ENCODE measurements around the gene STC2.

Gene STC2

DNA sequence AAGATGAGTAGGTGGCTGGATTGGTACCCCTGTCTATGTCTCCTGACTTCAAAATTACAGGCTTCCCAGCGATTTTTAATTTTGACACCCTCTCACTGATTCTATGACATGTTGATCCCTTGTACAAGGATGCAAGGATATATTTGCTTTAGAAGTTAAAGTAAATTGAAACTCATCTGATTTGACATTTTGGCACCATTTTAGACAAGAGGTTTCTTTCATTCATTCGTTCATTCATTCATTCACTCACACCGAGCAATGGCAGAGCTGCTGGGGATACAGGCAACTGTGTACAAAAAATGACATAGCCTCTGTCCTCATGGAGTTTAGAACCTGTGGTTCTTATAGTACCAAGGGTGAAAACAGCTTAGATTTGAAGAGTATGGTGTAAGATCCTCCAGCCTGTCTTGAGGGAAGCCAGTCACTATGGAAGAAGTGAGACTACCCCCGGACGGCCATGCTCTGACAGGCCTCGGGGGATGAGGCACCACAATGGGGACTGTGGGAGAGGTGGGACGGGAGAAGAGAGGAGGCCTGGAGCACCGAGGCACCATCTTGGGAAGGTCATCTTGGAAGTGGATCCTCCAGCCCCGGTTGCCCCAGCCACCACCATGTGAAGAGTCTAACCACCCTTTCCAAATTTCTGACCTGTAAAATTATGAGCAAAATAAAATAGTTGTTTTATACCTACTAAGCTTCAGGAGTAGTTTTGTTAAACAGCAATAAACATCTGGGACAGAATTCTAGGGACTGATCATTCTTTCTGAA is 16.2 kb downstream of the STC2 start:
- DNase-seq, result no peak

DNA sequence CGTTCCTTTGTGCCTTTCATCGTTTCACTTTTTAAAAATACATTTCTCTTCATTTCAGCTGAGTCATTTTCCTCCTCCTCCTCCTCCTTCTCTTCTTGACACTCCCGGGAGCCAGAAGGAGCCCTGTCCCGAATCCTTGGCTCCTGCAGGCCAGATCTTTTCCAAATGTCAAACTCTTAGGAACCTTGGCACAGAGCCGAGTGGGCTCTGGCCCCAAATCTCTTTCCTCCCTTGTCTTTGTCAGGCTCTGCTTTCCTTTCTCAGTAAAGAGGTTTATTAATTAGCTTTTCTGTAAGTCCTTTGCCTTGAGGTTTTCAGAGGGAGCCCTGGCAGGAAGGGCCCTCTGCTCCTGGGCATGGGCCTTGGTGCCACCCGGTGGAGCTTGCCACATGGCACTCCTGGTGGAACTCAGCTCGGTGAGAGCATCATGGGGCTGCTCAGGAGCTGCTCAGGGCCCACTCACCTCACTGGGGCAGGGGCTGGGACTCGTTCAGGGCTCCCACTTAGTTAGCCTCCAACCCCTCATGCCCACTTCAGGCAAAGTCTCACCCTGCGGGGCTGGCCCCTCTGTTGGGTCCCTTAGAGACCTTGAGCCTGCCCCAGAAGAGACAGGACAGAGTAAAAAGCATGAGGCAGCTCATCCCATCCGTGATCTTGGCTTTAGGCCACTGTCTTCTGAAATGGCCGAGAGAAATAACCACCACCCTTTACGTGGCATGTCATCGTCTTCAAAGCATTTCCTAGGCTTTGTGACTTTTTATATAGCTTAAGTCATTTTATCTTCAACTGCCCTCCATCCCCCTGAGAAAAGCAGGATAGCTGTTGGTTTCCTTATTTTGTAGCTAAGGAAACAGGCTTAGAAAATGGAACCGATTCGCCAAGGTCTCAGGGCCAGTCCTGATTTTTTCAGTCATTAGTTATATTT is 17.1 kb downstream of the STC2 start:
- DNase-seq, result no peak

DNA sequence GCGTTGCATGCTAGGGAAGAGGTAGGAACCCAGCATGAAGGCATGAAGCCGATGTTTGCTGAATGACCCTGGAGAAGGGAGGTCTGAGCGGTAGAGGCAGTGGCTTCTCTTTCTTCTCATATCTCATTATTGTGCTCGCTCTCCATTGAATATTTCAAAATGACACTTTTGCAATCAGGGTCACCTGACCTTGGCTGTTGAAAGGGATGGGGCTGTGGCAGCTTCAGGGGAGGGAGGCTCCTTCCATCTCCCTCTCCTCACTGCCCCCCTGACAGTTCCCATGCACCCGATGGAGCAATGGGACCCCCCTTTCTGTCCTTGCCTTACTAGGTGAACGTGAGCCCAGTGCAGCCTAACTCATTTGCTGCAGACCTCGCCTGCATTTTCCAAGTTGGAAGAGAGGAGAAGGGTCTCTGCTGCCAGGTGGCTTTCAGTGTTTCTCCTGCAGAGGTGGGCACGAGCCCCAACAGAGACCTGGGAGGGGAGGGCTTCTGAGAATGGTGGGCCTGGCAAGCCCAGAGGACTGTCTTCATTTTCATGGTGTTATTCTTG is 17.9 kb downstream of the STC2 start:
- DNase-seq, result no peak

DNA sequence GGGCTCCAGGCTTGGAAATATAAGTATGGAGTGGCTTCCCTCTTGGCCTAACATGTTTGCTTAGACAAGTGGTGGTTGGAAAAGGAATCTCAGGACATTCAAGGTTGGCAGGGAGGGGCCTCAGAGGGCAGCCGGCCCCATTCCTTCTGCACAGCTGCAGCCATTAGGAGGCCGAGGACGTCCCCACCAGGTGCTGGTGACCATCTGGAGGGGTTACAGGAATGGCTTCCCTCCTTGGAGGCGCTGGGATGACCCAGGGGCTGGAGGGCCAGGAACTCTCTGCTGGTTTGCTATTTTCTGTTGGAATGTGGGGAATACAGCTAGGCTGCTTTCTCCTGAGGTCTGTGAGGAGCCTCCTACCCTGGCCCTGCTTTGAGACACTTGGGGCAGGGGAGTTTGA is 18.5 kb downstream of the STC2 start:
- DNase-seq, result no peak

DNA sequence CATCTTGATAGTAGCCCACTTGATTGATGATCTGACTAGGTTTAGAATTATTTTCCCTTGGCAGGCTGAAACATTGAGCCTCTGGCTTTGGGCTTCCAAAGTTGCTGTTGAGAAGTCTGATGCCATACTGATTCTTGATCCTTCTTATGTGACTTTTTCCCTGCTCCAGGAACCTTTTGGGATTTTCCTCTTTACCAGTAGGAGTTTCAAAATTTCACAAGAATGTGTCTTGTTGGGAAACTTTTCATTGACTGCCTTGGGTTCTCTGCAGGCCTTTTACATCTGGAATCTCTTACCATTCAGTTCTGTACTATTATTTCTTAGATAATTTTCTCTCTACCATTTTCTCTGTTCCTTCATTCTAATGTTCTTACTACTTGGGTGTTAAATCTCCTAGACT is 20.0 kb downstream of the STC2 start:
- no peak for DNase-seq

DNA sequence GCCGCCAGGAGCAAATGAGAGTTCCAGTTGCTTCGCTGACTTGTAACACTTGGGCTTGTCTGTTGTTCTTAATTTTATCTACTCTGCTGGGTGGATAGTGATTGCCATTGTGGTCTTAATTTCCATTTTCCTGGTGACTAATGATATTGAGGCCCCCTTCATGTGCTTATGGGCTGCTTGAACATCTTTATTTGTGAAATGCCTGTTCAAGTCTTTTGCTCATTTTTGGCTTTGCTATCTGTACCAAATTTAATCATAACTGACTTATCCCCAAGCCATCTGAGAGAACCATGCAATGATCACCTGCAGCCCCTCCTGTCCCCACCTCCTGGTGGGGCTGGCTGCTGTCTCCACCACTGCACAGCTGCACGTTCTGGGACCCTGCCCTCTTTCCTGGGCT is 20.5 kb downstream of the STC2 start:
- DNase-seq, result no peak

DNA sequence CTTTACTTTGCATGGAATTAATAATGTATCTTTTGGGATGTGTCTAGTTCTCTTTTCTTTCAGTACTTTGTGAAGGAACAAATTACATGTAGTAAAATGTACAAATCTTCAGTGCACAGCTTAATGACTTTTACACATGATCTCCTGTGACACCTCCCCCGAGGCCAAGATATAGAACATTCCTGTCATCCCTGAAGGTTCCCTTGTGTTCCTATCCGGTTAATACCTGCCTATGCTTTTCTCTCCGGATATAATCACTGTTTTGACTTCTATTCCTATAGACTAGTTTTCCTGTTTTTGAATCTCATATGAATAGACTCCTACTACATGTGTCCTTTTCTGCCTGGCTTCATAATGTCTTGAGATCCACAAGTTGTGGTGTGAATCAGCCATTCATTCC is 21.5 kb downstream of the STC2 start:
- no peak for DNase-seq

DNA sequence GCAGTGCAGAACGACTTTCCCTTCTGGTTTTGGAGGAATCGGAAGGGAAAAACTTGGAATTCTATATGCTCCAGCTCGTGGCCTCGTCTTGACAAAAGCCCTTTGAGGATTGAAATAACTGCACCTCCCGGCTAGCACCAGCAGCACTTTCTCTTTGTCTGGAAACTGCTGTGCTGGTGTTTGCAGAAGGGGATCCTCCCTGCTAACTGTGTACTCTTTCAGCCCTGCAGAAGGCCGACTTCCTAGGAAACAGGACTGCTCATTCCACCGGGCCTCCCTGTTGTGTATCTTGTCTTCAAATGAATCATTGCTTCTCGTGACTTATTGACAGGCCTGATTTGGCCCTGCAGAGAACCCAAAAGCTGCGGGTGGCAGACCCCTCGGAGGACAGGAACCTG is 23.6 kb downstream of the STC2 start:
- DNase-seq, result no peak

DNA sequence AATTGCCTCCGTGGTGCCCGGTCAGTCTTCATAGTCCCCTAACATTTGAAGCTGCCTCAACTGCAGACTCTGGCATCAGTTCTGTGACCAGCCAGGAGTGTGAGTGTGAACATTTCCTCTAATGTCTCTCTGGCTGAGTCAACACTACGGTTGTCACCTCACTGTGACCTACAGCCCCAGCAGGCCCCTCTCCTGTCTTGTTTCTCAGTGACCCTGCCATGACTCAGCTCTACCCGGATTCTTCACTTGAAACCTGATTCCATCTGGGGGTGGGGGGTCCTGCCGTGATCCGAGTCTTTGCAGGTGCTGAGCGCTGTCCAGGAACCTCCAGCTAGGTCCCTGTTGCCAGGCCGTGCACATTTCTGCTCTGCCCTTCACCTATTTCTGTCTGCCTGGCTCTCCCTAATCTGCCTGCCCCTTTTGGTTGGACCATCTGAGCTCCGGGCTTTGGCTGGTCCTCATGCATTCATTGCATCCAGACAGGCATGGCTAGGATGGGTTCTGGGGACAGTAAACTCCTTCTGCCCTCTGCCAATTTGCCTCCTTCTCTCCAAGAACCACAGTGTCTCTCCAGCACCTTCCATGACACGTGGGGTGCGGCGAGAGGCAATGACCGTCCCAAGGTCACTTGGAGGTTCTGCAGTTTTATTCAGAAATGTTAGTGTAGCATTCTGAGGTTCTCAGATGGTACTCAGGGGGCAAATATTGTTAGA is 24.2 kb downstream of the STC2 start:
- no peak for DNase-seq

DNA sequence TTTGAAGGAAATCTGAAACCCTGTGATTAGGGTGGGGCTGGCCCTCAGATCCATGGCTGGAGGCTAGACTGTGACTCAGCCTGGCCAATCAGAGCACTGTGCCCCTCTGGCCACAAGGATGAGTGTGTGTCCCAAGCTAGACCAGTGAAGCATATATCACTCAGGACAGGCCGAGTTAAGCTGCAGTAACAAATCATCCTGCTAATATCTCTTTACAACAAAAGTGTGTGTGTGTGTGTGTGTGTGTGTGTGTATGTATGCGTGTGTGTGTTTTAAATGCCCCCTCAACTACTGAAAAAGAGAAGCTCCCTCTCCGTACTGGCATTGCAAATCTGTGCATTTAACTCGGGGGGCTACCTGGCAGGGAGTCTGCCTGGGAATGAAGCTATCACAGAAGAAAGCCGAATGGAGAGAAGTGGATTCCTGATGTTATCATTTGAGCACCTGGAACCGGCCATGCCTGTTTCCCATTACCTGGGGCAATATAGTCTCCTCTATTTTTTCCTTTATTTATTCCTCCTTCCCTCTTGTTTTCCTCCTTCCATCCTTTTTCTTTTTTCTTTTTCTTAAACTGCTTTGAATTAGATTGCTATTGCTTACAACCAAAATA is 25.6 kb downstream of the STC2 start:
- DNase-seq, result no peak

DNA sequence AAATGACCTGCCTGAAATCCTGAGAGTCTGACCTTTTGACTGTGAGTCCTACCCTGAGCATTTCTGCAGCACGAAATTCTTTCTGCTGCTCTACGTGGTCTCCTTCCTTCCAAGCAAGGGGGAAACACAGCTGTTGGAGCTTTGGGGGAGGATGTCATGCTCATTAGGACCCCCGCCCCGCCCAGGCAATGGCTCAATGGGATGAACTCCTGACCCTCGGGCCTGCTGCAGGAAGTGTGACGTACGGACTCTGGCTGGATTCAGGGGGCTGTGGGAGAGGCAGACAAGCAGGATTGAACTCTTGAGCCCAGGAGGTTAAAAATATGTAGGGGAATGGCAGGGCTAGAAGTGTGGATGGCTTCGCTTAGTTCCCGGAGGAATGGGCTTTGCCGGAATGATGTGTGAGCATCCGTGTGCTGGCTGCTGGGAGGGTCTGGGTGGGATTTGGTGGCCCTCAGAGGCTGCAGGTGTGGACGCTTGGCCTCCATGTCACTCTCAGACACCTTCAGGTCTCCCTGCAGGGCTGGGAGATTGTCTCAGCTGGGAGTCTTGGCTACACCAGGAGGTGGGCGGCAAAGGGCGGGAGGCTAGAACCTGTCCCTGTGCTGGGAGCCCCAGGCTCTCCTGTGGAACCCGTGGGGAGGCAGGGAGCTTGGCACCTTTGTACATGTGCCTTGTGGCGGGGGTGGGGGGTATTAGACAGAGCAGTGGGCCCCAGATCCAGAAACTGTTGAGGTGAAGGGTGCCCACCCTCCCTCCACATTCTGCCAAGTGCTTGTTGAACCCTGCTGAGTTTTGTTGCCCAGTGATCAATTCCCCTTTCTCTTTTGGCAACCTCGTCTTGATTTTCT is 26.3 kb downstream of the STC2 start:
- DNase-seq, result no peak

DNA sequence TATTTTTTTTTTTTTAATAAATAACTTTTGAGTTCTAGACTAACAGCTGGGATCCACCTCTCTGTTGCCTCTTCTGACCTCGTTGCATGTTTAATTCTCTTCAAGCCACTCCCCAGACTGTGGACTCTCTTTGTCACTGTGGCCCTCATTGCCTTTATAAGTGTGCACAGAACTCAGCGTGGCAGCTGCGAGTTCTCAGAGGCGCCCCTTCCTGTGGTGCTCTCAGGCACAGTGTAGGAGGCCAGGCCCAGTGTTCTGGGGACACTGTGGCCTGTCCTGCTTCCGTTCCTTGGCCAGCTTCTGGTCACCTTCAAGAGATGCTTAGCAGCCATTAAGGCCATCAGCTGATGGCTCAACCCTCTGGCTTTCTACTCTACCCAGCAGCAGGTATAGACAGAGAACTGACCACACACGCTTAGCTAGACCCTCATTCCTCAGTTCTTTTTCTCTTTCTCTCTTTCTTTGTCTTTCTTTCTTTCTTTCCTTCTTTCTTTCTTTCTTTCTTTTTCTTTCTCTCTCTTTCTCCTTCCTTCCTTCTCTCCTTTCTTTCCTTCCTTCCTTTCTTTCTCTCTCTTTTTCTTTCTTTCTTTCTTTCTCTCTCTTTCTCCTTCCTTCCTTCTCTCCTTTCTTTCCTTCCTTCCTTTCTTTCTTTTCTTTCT is 27.7 kb downstream of the STC2 start:
- DNase-seq, result no peak

DNA sequence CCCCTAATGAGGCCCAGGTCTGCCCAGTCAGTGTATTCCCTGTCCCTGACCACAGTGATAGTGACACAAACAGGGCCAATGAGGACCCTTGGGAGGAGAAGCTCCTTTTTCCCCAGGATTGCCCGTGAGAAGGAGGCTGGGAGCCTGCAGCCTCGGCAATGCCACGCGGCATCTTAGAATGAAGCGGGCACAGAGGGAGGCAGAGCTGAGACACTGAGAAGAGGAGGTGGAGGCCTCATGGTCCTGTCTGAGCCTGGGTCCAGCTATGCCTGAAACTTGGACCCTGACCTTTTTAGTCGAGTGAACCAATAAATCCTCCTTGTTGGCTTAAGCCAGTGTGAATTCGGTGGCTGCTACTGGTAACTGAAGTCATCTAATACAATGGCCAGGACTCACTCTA is 28.4 kb downstream of the STC2 start:
- DNase-seq, result no peak

DNA sequence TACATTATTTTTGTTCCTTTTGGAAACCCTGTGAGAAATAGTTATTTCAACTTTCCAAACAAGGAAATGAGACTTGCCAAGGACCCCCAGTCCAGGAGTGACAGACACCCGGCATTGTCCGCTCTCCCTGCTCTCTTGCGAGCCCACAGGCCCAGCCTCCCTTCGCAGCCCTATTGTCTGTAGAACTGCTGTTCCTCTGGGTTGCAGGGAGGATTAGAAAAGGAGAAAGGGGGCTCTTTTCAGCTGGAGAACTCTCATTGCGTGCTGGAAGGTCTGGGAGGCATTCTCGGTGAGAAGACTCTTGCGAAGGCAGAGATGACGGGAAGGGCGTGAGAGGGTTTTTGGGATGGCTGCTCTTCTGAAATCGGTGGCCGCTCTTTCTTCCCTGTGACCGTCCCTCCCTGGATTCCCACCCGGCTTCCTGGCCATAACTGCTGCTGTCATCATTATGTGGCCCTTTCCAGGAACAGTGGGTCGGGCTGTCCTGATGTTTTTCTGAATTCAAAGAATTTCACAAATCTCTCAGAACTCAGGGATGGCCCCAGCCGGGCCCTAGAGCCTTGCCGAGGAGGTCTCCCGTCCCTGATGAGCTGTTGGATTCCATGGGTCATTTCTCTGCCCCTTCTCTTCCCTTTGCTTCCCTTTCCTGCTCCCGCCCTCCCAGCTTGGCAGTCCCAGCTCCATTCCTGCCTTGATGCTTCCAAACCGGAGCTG is 29.8 kb downstream of the STC2 start:
- DNase-seq, result no peak

DNA sequence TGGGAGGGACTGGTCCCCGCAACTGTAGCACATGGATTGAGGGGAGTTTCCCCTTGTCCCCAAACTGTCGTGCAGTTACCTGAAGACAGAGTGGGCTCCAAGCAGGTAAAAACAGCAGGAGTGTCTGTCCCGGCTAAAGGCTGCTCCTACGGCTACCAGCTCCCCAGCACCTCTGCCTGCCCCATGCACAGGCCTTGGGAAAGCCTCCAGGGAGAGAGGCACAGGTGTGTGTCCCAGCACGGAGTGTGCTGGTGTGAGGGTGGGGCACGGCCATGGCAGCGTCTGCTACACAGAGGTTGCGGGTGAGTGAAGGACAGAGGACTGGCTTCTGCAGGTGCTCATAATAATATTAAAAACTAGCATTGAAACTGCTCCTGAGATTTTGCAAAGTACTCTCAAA is 30.4 kb downstream of the STC2 start:
- no peak for DNase-seq

DNA sequence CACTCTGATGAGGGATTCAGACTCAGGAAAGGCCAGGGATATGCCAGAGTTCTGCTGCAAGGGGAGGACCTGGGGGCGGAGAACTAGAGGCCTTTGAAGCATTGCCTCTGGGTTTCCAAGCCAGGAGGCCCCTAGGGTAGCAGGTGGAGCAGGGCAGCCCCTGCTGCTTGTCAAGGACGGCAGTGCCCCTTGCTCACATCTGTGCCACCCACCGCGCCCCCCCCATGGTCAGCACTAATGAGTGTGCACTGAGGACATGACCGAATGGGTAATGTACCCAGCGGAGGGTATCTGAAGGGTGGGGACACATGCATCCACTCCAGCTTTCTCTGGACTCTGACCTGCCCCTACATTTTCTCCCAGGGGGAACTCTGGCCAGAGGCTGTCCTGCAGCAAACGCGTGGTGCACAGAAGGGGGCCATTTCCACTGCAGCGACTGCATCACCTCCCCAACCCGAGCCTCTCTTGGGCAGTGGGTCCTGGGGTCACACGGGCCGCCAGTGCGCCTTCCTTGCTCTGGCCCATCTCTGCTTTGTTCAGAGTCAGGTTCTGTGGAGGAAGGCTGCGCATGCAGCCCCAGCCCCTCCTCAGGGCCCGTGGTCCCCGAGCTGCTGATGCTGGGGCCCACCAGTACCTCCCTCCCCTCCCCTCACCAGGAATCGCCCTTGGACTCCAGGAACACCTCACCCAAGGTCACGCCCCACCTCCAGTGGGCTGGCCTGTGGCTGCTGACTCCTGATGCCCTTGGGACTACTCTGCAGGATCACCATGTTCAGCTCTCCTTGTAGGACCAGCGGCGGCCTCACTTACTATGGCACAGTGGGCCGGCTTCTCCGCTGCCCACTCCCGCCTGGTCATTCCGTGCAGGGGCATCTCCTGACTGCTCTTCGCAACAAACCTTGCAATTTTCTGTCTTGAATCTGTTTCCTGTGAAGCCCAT is 31.2 kb downstream of the STC2 start:
- DNase-seq, result no peak

DNA sequence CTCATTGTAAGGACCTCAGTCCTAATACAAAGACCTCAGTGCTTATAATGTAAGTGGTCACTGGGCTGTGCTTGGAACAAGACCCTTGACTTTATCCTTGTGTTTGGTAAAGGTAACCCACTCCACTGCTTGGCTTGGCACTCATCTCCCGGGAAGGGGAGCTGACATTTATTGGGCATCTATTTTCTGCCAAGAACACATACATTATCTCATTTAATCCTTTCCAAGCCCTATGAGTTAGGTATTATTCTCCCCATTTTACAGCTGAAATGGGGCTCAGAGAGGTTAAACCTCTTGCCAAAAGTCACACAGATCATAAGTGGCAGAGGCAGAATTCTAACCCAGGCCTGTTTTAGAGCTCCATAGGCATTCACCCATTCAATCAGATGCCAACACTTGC is 32.4 kb downstream of the STC2 start:
- DNase-seq, result no peak

DNA sequence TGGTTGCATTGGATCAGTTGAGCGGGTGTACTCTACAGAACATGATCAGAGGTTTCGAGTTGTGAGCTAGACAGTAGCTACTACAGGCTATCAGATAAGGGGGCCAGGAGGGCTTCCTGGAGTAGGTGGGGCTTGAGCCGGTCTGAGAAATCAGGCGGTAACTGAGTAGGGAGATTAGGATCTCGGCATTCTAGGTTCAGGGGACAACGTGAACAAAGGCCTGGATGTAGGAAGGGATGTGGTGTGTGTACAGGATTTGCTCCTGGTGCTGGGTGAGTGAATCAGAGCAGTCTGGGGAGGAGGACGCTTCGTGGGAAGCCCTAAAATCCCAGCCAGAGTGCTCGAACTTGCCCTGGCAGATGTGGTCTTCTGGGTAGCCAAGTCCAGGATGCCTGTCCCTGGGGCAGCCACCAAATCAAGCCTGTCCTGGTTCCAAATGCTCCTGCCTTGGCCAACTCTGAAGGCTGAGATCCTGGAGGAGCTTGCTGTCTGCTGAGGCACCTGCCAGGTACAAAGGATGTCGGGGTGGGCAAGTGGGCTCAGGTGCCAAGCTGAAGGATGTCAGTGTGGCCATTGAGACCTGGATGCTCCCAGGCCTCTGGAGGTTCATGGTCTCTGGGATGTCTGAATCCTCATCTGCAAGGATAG is 33.4 kb downstream of the STC2 start:
- no peak for DNase-seq

Measured in stimulated activated CD4-positive, alpha-beta T cell treated with anti-CD3 and anti-CD28 coated beads, Interleukin-4, amount 100 ng/mL, for 4 hours (primary cell).